ENCODE data around the gene PRAMEF20.

Gene PRAMEF20

DNA sequence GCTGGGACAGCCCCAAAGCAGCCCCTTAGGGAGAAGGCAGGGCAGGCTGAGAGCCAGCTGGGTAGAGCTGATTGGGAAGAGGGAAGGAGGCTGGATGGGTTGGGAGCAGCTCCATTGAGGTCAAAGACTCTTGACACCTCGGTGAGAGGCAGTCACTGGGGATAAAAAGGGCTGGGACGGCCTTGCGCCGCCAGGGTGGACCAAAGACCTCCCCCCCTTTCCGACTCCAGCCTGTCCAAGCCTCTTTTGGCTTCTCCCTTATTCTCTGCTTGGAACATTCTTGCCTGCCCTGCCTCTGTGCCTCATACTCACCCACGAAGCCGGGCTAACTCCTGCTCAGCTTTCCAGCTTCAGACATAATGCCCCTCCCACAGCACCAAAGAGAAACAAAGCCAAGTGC, 52.4 kb downstream of the PRAMEF20 start:
- Histone ChIP-seq H3K27me3 (peaks cover 4% of the 10 kb centered on the region), H3K9me3 (no peaks in the 10 kb centered on the region), H3K4me1 (ENCODE audit: control insufficient read depth in 1 of 2, insufficient read depth in 1 of 2, low read depth in 1 of 2, low read length in 1 of 2) (no peaks in the 10 kb centered on the region), H3K27ac (no peak overlapping the region), H3K4me3 (ENCODE audit: low read depth in 1 of 2, low read length in 1 of 2) (no peak overlapping the region), H3K36me3 (no peaks in the 10 kb centered on the region)
- TF ChIP-seq, protein P1, sequence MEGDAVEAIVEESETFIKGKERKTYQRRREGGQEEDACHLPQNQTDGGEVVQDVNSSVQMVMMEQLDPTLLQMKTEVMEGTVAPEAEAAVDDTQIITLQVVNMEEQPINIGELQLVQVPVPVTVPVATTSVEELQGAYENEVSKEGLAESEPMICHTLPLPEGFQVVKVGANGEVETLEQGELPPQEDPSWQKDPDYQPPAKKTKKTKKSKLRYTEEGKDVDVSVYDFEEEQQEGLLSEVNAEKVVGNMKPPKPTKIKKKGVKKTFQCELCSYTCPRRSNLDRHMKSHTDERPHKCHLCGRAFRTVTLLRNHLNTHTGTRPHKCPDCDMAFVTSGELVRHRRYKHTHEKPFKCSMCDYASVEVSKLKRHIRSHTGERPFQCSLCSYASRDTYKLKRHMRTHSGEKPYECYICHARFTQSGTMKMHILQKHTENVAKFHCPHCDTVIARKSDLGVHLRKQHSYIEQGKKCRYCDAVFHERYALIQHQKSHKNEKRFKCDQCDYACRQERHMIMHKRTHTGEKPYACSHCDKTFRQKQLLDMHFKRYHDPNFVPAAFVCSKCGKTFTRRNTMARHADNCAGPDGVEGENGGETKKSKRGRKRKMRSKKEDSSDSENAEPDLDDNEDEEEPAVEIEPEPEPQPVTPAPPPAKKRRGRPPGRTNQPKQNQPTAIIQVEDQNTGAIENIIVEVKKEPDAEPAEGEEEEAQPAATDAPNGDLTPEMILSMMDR (IDR thresholded peaks at IDR 0.05), result no peak

GRCh38 chr1:13465515-13465914, 55.3 kb downstream of the PRAMEF20 start:
- Histone ChIP-seq H3K9me3 (no peaks in the 10 kb centered on the region), H3K36me3 (no peaks in the 10 kb centered on the region), H3K27me3 (peaks cover 4% of the 10 kb centered on the region), H3K27ac (no peak overlapping the region), H3K4me3 (ENCODE audit: low read depth in 1 of 2, low read length in 1 of 2) (no peak overlapping the region), H3K4me1 (ENCODE audit: control insufficient read depth in 1 of 2, insufficient read depth in 1 of 2, low read depth in 1 of 2, low read length in 1 of 2) (no peaks in the 10 kb centered on the region)
- TF ChIP-seq, protein P1 (IDR thresholded peaks at IDR 0.05), result no peak

GRCh38 chr1:13469343-13469742, 59.1 kb downstream of the PRAMEF20 start:
- Histone ChIP-seq H3K27me3 (no peaks in the 10 kb centered on the region), H3K27ac (no peak overlapping the region), H3K36me3 (no peaks in the 10 kb centered on the region), H3K4me1 (ENCODE audit: control insufficient read depth in 1 of 2, insufficient read depth in 1 of 2, low read depth in 1 of 2, low read length in 1 of 2) (no peaks in the 10 kb centered on the region), H3K9me3 (no peaks in the 10 kb centered on the region), H3K4me3 (ENCODE audit: low read depth in 1 of 2, low read length in 1 of 2) (no peak overlapping the region)
- TF ChIP-seq, protein P1 (IDR thresholded peaks at IDR 0.05), result no peak
